ENCODE results near the gene CACNA2D3.
A peak's percentile ranks its signal among the peaks of the same experiment; 100 is the strongest.

Gene CACNA2D3

DNA sequence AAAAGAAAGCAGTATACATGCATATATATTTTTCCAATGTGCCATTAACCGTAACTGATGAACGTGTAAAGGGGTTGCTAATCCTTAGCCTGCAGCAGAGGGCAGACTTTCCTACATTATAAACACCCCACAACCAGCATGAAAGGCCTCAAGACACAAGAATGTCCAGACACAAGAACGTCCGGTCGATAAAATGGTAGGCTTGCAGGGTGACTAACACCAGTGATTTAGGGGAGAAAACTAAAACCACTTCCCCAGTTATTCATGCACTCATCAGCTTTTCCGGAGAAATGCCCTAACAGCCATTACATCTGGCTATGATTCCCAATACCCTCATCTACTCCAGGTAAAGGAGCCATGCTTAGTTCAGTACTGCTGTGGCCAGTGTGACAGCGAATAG lies 748.1 kb downstream of the CACNA2D3 start:
- DNase-seq = peak in 17 of 51 donors; percentile 1 to 55 (median 19)

DNA sequence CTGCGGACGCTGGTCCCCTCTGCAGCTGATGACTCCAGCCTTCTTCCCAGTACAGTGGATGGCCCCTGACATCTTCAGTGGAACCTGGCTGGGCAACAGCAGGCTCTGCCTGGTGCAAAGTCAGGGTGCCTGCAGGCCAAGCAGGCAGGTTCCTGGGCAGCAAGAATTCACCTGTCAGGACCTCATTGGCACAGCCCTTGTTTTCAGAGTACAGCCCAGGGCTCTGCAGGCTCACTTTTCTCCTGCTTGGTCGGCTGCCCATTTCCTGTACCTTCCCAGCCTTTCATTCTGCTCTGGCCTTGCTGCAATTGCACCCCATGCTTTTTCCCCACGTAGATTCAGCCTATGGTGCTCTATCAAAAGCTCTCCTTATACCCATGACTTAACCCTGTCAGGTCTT lies 749.5 kb downstream of the CACNA2D3 start:
- no peak for DNase-seq

DNA sequence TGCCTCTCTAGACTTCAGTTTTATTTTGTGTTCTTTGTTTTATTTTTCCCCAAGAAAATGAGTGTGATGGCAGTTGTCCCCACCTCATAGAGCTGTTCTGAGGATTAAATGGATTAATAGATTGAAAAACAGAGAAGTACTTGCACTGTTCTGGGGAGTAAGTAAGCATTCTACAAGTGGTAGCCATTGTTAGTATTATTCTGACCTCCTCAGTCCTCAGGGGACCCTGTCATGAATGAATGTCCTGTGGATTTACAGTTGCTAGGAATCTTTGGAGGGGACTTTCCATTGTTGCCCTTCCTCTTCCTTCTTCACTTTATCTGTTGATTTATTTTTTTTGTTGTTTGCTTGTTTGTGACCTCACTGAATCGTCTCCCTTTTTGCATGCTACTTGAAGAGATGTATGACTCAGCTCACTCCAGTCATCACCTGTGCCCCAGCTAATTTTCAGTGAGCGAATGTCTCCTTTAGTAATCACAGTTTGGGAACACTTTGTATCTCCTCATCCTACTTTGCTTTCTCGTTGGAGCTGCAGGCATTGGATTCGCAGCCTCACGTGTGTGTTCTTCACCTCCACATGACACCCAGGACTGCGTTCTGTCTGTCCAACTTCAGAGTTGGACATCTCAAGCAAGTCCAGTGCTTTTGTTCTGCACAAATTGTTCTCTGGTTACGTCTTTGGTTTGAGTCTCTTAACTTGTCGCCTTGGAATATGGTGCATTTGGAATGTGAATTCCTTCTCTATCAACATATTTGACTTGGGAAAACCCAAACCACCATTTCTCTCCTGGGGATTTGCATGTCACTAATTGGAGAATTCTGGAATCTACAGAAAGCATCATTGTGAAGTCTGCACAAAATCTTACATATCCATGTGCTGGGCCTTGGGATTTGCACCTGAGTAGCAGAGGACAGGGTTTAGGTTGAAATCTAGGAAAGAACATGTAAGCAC lies 751.0 kb downstream of the CACNA2D3 start:
- DNase-seq = peak in 2 of 51 donors; percentile 2 to 19

- DNase-seq = no peak
Measured at GRCh38 chr3:54874816-54875556, 752.6 kb downstream of the CACNA2D3 start.

DNA sequence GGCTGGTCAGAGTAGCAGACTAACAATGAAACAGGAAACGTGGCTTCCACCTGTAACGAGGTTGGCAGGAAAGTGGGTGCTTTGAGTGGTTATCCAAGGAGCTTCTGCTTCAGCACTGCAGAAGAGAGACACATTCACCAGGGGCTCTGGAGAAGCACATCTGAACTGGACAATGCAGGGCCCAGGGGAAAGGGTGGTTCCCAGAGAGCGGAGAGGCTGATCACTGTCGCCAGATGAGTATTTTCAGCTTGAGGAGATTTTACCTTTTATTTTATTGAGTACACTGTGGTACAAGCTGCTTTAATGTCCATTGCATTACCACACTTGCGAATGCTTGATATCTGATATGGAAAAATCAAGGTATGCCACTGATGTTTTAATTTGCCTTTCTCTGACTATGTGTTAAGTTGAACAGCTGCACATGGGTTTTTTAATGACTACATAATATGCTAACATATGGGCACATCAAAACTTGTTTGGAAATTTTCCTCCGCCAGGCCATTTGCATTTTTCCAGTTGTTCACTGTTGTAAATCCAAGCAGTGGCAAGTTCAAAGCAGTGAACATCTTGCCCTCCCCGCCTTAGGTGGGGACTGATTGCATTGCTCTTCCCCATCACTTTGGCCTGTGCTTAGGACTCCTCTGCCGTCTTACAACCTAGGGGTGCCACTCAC lies 753.4 kb downstream of the CACNA2D3 start:
- no peak for DNase-seq

- DNase-seq = no peak
Measured at GRCh38 chr3:54876694-54877093, 754.3 kb downstream of the CACNA2D3 start.

GRCh38 chr3:54877730-54878129 lies 755.4 kb downstream of the CACNA2D3 start:
- DNase-seq = no peak

DNA sequence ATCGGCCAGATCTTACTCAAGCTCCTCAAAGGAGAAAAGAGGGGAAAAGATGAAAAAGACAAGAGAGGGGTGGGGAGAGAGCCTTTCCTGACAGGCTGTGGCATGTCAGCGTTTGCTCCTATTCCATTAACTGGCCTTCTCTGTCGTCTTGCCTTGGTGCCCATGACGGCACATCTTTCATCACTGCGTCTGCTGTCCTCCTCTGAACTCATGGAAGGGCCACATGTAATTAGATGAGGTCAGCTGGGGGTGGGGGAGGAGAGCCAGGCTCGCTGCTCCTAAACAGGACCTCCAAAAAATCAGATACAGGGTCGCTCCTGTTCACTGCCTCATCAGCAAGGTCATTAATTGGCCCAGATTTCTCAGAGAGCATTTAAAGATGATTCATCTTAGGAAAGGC lies 755.8 kb downstream of the CACNA2D3 start:
- no peak for DNase-seq

DNA sequence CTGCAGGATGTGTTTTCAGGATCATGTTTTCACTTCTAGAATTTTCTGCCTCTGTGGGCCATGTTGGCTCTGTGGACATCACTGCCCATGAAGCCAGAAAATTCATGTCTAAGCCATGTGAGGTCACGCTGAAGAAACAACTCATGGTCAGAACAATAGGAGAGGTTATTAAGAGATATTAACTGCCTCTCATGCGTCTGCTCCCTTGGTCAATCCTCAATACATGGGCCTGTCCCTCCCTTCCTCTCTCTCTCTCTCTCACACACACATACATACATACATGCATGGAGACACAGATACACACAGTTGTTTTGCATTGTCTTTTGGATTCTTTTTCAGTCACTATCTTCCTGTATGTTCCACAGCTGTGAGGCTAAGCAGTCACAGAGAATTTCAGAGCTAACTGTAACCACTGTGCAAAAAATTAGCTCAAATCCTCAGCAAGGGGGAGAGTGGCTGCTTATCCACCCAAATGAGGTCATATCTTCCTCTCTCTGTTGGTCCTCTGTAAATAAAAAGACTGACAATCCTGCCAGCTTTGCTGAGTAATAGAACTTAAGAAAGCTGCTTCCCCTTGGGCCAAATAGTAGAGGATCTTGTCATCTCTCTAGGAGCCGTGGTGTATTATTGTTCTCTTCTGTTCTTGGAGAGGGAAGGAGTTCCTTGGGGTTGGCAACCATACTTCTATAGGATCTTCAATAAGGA lies 759.9 kb downstream of the CACNA2D3 start:
- DNase-seq = no peak

DNA sequence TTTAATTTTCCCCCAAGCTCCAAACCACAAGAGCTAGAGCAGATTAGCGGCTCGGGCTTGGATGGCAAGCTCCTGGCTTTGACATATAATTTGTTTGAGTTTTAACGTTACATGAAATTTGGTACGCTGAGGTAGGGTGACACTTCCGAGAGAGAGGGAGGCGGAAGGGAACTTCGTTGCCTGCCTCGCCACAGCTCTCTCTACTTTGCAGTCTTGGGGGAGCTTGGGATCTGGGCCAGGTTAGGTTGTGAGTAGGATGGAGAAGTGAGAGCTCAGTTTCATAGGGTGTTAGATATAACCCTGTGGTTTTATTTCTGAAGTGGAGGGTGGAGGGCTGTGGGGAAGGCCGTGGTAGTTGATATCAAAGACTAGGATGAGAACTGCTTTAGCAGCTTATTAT lies 765.8 kb downstream of the CACNA2D3 start:
- peak in 1 of 51 donors; percentile 2 for DNase-seq

DNA sequence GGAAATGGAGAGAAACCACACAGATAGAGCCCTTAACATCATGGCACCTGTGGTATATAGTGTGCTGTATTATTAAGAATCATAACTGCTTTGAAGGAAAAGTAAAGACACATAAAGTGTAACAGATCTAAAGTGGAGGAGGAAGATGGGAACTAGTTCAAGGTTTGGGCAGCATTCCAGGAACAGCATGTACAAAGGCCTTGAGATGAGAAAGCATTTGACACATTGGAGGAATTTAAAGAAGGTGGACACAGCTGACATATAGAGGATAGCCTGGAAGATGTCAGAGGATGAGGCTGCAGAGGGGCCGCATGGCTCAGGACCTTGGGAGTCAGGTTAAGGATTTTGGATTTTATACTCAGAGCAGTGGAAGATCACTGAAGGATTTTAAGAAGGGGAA lies 766.5 kb downstream of the CACNA2D3 start:
- no peak for DNase-seq

DNA sequence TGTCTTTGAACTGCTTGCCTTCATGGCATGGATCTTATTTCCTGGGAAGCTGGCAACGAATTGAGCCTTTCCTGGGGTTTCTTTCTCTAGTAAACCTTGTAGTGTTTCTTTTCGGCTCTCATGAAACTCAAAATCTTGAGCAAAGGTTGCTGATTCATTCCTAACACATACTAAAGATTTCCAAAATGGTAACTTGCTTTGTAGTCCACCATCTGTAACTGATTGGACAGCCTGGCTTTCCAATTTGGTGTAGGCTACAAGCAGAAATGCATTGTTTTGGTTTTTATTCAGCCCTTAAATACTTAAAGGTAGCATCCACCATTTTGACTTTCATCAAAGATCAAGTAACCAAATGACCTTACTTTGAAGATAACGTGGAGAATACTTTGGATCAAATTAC lies 767.4 kb downstream of the CACNA2D3 start:
- no peak for DNase-seq

DNA sequence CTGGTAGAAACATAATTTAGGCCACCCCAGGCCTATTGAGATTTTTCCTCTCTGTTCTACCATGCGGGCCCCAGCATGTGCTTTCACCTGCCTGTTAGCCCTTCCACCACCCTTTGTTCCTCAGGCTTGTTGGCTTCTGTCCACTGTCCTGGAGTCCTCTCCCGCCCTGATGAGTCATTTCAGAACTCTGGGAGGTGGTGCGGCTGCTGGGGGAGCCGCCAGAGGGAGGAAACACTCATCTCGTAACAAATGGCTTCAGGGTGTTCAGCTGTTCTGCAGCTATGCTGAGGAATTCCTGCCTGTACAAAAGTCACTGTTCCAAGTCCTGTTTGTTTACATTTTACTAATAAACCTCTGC lies 769.2 kb downstream of the CACNA2D3 start:
- DNase-seq = peak in 30 of 51 donors; percentile 1 to 76 (median 22)

DNA sequence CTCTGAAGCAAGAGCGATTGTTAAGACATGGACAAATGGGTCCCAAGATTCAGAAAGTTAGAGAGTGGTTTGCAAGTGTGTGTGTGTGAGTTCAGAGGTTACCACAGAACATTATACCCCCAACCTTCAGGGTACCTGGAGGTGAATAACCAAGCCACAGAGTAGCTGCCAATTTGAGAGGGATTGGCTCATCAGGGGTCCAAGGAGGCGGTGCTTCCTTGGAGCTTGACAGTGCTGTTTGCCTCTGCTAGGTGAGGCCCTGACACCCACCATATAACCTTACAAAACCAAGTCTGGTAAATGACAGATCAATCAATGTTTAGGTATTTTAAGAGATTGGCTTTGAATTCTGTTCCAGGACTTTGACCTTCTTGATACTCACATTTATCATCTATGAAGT lies 769.8 kb downstream of the CACNA2D3 start:
- DNase-seq = no peak

GRCh38 chr3:54895613-54896012 lies 773.3 kb downstream of the CACNA2D3 start:
- DNase-seq = no peak

DNA sequence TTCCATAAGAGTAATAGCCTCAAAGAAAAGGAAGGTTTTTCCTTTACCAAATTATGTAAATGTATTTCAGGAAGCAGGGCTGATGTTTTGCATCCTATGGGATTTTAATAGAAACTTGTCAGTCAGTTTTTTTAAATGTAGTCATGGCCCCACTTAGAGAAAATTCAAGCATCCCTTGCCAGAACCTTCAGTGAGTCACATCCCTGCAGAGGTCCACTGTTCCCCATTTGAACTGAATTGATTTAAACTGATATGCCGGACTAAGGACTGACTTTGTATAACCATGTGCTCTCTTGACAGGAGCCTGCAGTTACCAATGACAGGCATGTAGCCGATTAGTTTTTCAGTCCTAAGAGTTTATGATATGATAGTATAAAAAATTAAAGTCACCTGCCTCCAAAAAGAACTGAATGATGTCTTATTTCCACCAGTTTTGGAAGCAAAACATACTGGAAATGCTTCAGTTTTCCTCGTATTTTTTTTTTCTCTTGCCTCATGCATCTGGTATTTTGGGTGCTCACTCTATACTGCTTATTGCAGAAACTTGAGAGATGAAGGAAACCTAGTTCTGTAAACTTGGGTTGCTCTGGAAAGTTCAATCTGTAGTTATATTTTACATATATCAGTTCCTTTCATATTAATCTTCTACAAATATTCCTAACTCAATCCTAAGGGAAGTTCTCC lies 774.8 kb downstream of the CACNA2D3 start:
- no peak for DNase-seq

GRCh38 chr3:54899273-54899672 lies 776.9 kb downstream of the CACNA2D3 start:
- DNase-seq = no peak

GRCh38 chr3:54900838-54901591 lies 778.7 kb downstream of the CACNA2D3 start:
- DNase-seq = no peak

GRCh38 chr3:54901906-54902685 lies 779.7 kb downstream of the CACNA2D3 start:
- DNase-seq = no peak
